Bronchial epithelial cell (primary cell): ENCODE results near the gene FRMD4A. TPM values are rescaled to one million over a fixed set of nuclear protein-coding genes. Genes with fewer than 3 reads are reported as not detected.

ENCODE experiments used
- DNase-seq: peaks from one replicate; pipeline ENCODE4 v3.0.0-alpha.2; 2010; ENCODE audit warnings: low read depth
- FAIRE-seq: peaks from 2 replicates; lab custom pipeline; 2011; peaks lifted over from hg19 to GRCh38; lab: Jason Lieb, UNC
- H3K27me3 ChIP-seq: 2 replicates; pipeline ENCODE4 v1.5.1; 2011; ENCODE audit warnings: low read length; ENCODE audit not compliant: control insufficient read depth, insufficient read depth
- H3K36me3 ChIP-seq: 2 replicates; pipeline ENCODE4 v1.5.1; 2011; ENCODE audit warnings: low read length; ENCODE audit not compliant: control insufficient read depth, insufficient read depth
- H3K4me3 ChIP-seq: 2 replicates; pipeline ENCODE4 v1.5.1; 2011; ENCODE audit warnings: mild to moderate bottlenecking, low read depth, low read length, control low read depth
- total RNA-seq: library from RNA; depleted of rRNA; stranded (reverse); fragments of >200 nt; gene quantifications from 2 replicates; pipeline ENCODE4 v1.2.1, GENCODE V29; 2014
- TF ChIP-seq, protein P1 (sequence below): IDR thresholded peaks from 2 replicates; pipeline ENCODE4 v1.5.1; 2011; ENCODE audit warnings: mild to moderate bottlenecking, moderate library complexity, low read length, control low read depth, inconsistent platforms; ENCODE audit not compliant: insufficient read depth, severe bottlenecking

FRMD4A gene
- total RNA-seq, 1 donor from 2014 or later: 3.2 TPM

DNA sequence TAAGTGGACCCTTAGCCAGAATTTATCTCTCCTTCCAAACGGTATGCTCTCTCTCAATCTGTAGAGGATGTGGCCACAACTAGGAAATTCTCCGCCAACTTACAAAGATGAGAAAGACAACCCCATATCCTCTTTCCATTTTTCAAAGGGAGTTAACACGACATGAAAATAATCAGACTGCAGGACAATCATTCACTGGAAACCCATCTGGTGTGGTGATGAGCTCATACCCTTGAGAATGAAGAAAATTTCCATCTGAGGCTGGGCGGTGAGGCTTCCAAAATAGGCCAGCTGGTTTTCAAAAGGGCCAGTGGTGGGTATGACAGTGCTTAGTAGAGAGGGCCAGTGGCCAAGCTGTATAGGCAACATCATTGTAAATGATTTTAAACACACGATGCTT lies 369.6 kb downstream of the FRMD4A start:
- FAIRE-seq: peak; percentile 62
- Histone ChIP-seq H3K36me3 (no peaks in the 10 kb centered on the region), H3K4me3 (no peak overlapping the region), H3K27me3 (no peaks in the 10 kb centered on the region)
- no peak for DNase-seq
- TF ChIP-seq, protein P1, sequence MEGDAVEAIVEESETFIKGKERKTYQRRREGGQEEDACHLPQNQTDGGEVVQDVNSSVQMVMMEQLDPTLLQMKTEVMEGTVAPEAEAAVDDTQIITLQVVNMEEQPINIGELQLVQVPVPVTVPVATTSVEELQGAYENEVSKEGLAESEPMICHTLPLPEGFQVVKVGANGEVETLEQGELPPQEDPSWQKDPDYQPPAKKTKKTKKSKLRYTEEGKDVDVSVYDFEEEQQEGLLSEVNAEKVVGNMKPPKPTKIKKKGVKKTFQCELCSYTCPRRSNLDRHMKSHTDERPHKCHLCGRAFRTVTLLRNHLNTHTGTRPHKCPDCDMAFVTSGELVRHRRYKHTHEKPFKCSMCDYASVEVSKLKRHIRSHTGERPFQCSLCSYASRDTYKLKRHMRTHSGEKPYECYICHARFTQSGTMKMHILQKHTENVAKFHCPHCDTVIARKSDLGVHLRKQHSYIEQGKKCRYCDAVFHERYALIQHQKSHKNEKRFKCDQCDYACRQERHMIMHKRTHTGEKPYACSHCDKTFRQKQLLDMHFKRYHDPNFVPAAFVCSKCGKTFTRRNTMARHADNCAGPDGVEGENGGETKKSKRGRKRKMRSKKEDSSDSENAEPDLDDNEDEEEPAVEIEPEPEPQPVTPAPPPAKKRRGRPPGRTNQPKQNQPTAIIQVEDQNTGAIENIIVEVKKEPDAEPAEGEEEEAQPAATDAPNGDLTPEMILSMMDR: no peak

DNA sequence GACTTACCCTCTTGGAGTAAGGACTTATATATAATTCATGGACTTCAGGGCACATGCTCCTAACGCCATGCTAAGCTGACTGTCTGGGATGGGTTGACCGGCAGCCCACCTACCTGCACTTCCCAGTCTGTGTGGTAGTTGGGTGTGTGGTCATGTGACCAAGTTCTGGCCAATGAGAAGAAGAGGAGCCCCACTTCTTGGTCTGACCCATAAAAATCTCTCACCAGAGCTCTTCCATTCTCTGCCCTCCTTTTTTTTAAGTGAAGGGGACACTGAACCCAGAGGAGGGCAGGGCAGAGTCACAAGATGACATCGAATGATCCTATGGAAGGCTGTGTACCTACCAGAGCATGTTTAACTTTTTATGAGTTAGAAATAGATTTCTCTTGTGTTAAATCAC lies 370.1 kb downstream of the FRMD4A start:
- no peaks in the 10 kb centered on the region for H3K36me3 ChIP-seq
- no peak overlapping the region for H3K4me3 ChIP-seq
- FAIRE-seq: no peak
- TF ChIP-seq, protein P1: no peak
- no peaks in the 10 kb centered on the region for H3K27me3 ChIP-seq
- no peak for DNase-seq

DNA sequence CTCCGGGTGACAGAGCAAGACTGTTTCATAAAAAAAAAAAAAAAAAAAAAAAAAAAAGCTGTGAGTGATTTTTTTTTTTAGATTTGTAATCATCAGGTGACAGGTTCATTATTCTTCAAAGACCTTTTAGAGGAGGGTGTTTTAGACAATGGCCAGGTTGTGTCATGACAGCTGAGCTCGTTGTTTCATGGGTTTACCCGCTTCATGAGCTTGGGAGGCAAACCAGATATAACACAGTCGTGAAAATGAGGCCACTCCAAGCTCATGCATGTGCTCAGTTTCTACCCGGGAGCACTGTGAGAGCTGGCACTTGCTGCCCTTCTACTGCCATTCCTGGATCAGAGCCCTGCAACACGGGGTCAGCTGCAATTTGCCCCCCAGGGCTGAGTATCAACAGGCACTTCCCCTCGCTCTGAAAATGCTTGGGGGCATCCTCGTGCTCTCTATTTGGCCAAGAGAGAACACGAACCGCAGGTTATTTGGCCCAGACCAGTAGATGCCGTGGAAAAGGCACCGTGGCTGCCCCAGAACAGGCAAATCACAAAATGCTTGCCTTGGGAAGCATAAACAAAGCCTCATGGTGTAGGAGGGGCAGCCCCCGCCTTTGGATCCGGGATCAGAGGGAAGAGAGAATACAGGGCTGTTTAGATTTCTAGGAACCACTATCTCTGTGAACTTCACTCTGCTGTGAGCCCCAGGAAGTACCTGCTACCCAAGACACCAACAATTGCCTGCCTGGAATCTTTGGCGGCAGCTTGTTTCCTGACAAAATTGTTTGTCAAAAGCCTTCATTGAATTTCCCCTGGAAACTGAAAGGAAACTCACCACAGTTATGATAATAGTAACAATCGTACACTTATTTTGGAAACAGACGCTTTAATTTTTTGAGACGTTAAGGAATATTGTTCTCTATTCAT lies 371.0 kb downstream of the FRMD4A start:
- Histone ChIP-seq H3K27me3 (no peaks in the 10 kb centered on the region), H3K36me3 (no peaks in the 10 kb centered on the region), H3K4me3 (no peak overlapping the region)
- DNase-seq: no peak
- TF ChIP-seq, protein P1: no peak
- no peak for FAIRE-seq

DNA sequence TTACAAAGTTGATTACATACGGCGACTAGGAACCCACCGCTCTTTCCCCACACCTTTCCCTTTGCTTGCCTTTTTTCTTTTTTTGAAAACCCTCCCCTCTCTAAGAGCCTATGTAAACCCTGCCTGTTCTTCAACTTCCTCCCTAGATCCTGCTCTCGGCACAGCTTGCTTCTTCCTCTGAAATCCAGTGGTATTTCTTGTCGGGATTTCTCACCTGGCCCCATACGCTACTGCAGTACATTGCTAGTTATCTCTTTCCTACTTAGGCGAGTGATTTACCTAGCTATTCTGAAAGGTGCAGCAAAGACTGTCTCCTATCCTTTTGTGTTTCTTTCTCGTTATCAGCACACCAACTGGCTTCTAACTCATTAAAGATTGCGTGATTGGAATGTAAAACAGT lies 372.9 kb downstream of the FRMD4A start:
- no peaks in the 10 kb centered on the region for H3K27me3 ChIP-seq
- TF ChIP-seq, protein P1: no peak
- no peaks in the 10 kb centered on the region for H3K36me3 ChIP-seq
- no peak for DNase-seq
- no peak overlapping the region for H3K4me3 ChIP-seq
- FAIRE-seq: no peak

DNA sequence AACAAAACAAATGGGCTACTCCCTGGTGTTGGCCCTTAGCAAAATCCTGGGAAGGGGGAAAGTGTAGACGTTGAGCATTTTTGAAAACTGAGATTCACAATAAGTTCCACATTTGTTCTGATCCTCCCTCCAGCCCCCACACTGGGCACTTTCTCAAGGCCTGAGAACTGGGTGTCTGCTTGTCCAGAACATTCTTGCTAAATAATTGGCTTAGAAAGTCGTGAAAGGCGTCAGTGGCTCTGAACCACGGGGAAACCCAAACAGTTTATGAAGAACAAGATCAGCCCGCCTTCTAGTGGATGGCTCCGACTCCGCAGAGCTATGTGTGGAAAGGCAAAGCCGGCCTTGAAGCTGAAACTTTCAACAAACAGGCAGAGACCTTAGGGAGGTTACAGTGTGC lies 373.9 kb downstream of the FRMD4A start:
- H3K27me3 ChIP-seq: no peaks in the 10 kb centered on the region
- TF ChIP-seq, protein P1: no peak
- H3K36me3 ChIP-seq: no peaks in the 10 kb centered on the region
- H3K4me3 ChIP-seq: no peak overlapping the region
- no peak for FAIRE-seq
- DNase-seq: no peak
